H1 (cell line): ENCODE results near the gene TRIM41. TPM values are rescaled to one million over a fixed set of nuclear protein-coding genes. Genes with fewer than 3 reads are reported as not detected.
"Not testable (repeated sequence)": the region's sequence is repeated elsewhere in the genome, so short reads cannot be mapped to it uniquely, and the experiment has no call there.

ENCODE experiments used
- CTCF ChIA-PET: fragments of 300-600 bp; sonication (Branson Sonifier 250); formaldehyde crosslinking; loops from one replicate; lab custom pipeline; 2021; ENCODE audit not compliant: partially characterized antibody; lab: Charles Lee
- POLR2A ChIA-PET: fragments of 300-600 bp; sonication (Branson Sonifier 250); formaldehyde crosslinking; loops from one replicate; lab custom pipeline; 2021; ENCODE audit warnings: inconsistent platforms; ENCODE audit not compliant: partially characterized antibody; lab: Charles Lee
- DNase-seq, 2 experiments: peaks; one replicate each; pipeline versions ENCODE4 v3.0.0 to v3.0.0-alpha.2; 2010 to 2022; ENCODE audit warnings: low spot score in 2 of 2, low read depth in 1 of 2, mixed read lengths in 1 of 2
- FAIRE-seq: peaks from 2 replicates; lab custom pipeline; 2011; peaks lifted over from hg19 to GRCh38; lab: Jason Lieb, UNC
- H2AFZ ChIP-seq: 2 replicates; pipeline ENCODE4 v1.8.1; 2012; ENCODE audit warnings: low read length, inconsistent platforms
- H2AK5ac ChIP-seq: 2 replicates; pipeline ENCODE4 v1.6.1; 2013; ENCODE audit warnings: low read depth, low read length
- H2BK120ac ChIP-seq: replicated peaks from 2 replicates; pipeline ENCODE3; 2013; ENCODE audit warnings: low read depth, low read length, inconsistent platforms
- H2BK12ac ChIP-seq: 2 replicates; pipeline ENCODE4 v1.6.1; 2013; ENCODE audit warnings: low read depth, low read length
- H2BK15ac ChIP-seq: 2 replicates; pipeline ENCODE4 v1.6.1; 2013; ENCODE audit warnings: low read length
- H2BK20ac ChIP-seq: 2 replicates; pipeline ENCODE4 v1.6.1; 2013; ENCODE audit warnings: low read length
- H2BK5ac ChIP-seq: 2 replicates; pipeline ENCODE4 v1.6.1; 2013; ENCODE audit warnings: low read depth, low read length
- H3K14ac ChIP-seq: 2 replicates; pipeline ENCODE4 v1.6.1; 2013; ENCODE audit warnings: inconsistent platforms; ENCODE audit not compliant: insufficient read length
- H3K18ac ChIP-seq: 2 replicates; pipeline ENCODE4 v1.6.1; 2013; ENCODE audit warnings: low read length; ENCODE audit errors: extremely low read depth
- H3K23ac ChIP-seq: 2 replicates; pipeline ENCODE4 v1.6.1; 2013; ENCODE audit warnings: inconsistent platforms; ENCODE audit not compliant: insufficient read length
- H3K23me2 ChIP-seq: 2 replicates; pipeline ENCODE4 v1.6.1; 2013; ENCODE audit warnings: low read depth, low read length
- H3K27ac ChIP-seq: 2 replicates; pipeline ENCODE4 v1.6.1; 2011; ENCODE audit warnings: low read depth, low read length, inconsistent platforms
- H3K27me3 ChIP-seq, 4 experiments: replicated peaks in 1 of 4; 1 replicate in 1 of 4; 2 replicates in 3 of 4; pipeline versions ENCODE4 v1.6.1 to v1.8.1; 2011 to 2013; ENCODE audit warnings: low read length in 3 of 4, mild to moderate bottlenecking in 3 of 4, inconsistent platforms in 2 of 4, mixed read lengths in 2 of 4, moderate library complexity in 1 of 4; ENCODE audit not compliant: control insufficient read depth in 3 of 4, insufficient read depth in 3 of 4; ENCODE audit errors: extremely low read depth in 1 of 4
- H3K36me3 ChIP-seq, 4 experiments: 2 replicates each; pipeline versions ENCODE4 v1.6.1 to v1.8.1; 2011 to 2013; ENCODE audit warnings: mild to moderate bottlenecking in 4 of 4, low read length in 3 of 4, moderate library complexity in 2 of 4, control low read depth in 1 of 4, inconsistent platforms in 1 of 4; ENCODE audit not compliant: insufficient read depth in 4 of 4, control insufficient read depth in 2 of 4
- H3K4ac ChIP-seq: replicated peaks from 2 replicates; pipeline ENCODE3; 2013; ENCODE audit warnings: low read length, low read depth, mixed read lengths, inconsistent platforms; ENCODE audit not compliant: insufficient read length
- H3K4me1 ChIP-seq, 4 experiments: replicated peaks in 1 of 4; 1 replicate in 1 of 4; 2 replicates in 3 of 4; pipeline versions ENCODE4 v1.6.1 to v1.8.1; 2011 to 2013; ENCODE audit warnings: low read length in 3 of 4, inconsistent platforms in 2 of 4, mixed read lengths in 1 of 4; ENCODE audit not compliant: insufficient read depth in 4 of 4, control insufficient read depth in 3 of 4
- H3K4me2 ChIP-seq, 2 experiments: 2 replicates each; pipeline versions ENCODE4 v1.6.1 to v1.8.1; 2011 to 2013; ENCODE audit warnings: low read depth in 2 of 2, low read length in 2 of 2, control low read depth in 1 of 2, inconsistent platforms in 1 of 2, mild to moderate bottlenecking in 1 of 2; ENCODE audit not compliant: insufficient read depth in 1 of 2
- H3K4me3 ChIP-seq, 4 experiments: fragments of 200-600, 300-600 bp in 1 of 4; sonication (generic), shearing (Covaris generic), sonication (Bioruptor Twin) in 1 of 4; 2 replicates each; pipeline versions ENCODE4 v1.5.1 to v1.8.1; 2011 to 2016; ENCODE audit warnings: low read length in 4 of 4, low read depth in 3 of 4, control low read depth in 2 of 4, inconsistent platforms in 2 of 4, mild to moderate bottlenecking in 2 of 4, mixed read lengths in 1 of 4, moderate library complexity in 1 of 4; ENCODE audit not compliant: insufficient read depth in 2 of 4; ENCODE audit errors: extremely low read depth in 1 of 4
- H3K56ac ChIP-seq: replicated peaks from 2 replicates; pipeline ENCODE3; 2013; ENCODE audit warnings: low read depth, mild to moderate bottlenecking, mixed read lengths, low read length, inconsistent platforms; ENCODE audit not compliant: insufficient read length
- H3K79me1 ChIP-seq: 2 replicates; pipeline ENCODE4 v1.6.1; 2013; ENCODE audit warnings: low read depth, low read length, control low read depth
- H3K79me2 ChIP-seq, 2 experiments: 2 replicates each; pipeline versions ENCODE4 v1.6.1 to v1.8.1; 2012 to 2013; ENCODE audit warnings: low read length in 2 of 2, mild to moderate bottlenecking in 2 of 2, inconsistent platforms in 1 of 2; ENCODE audit not compliant: insufficient read depth in 2 of 2, control insufficient read depth in 1 of 2
- H3K9ac ChIP-seq, 4 experiments: replicated peaks in 1 of 4; 1 replicate in 1 of 4; 2 replicates in 3 of 4; pipeline versions ENCODE4 v1.6.1 to v1.8.1; 2011 to 2013; ENCODE audit warnings: low read depth in 3 of 4, low read length in 3 of 4, control low read depth in 2 of 4, mild to moderate bottlenecking in 2 of 4, moderate library complexity in 2 of 4, inconsistent platforms in 1 of 4; ENCODE audit errors: extremely low read depth in 1 of 4
- H3K9me3 ChIP-seq, 2 experiments: 2 replicates each; pipeline versions ENCODE4 v1.6.1 to v1.8.1; 2012 to 2013; ENCODE audit warnings: mild to moderate bottlenecking in 2 of 2, moderate library complexity in 2 of 2, control low read depth in 1 of 2, inconsistent platforms in 1 of 2, low read depth in 1 of 2, low read length in 1 of 2, mixed read lengths in 1 of 2; ENCODE audit not compliant: insufficient read depth in 2 of 2
- H4K20me1 ChIP-seq, 2 experiments: replicated peaks in 1 of 2; 2 replicates each; pipeline versions ENCODE3 to v1.8.1; 2011 to 2013; ENCODE audit warnings: inconsistent platforms in 2 of 2, low read length in 2 of 2, mild to moderate bottlenecking in 1 of 2; ENCODE audit not compliant: insufficient read depth in 2 of 2, control insufficient read depth in 1 of 2
- H4K5ac ChIP-seq: 2 replicates; pipeline ENCODE4 v1.6.1; 2013; ENCODE audit warnings: low read length, low read depth, mixed read lengths, inconsistent platforms; ENCODE audit not compliant: insufficient read length
- H4K8ac ChIP-seq: 2 replicates; pipeline ENCODE4 v1.8.0; 2013; ENCODE audit warnings: mild to moderate bottlenecking, moderate library complexity, low read length, inconsistent platforms; ENCODE audit not compliant: insufficient read depth; ENCODE audit errors: extremely low read depth
- H4K91ac ChIP-seq: replicated peaks from 2 replicates; pipeline ENCODE3; 2013; ENCODE audit warnings: low read length, mixed read lengths, inconsistent platforms; ENCODE audit not compliant: insufficient read length
- WGBS, 2 experiments: shearing (Covaris generic) in 1 of 2; methylation state at CpG; one replicate each; pipeline versions ENCODE4 v1.1.6 to v1.1.7; 2013 to 2015; ENCODE audit warnings: low lambda C conversion rate in 2 of 2, mixed read lengths in 2 of 2, inconsistent platforms in 1 of 2, low coverage in 1 of 2, missing lambda C conversion rate in 1 of 2; ENCODE audit not compliant: insufficient replicate concordance in 2 of 2, insufficient coverage in 1 of 2, insufficient read length in 1 of 2; ENCODE audit errors: extremely low coverage in 1 of 2, missing lambda C conversion rate in 1 of 2; 5-methylcytosine and 5-hydroxymethylcytosine counted together
- polyA plus RNA-seq, 7 experiments: library from polyadenylated mRNA; depleted of rRNA in 3 of 7; stranded (reverse) in 5 of 7; unstranded in 2 of 7; fragments of >200 nt in 5 of 7; fragments of 200-250 nt in 2 of 7; gene quantifications; 1 replicate in 5 of 7; 2 replicates in 1 of 7; 4 replicates in 1 of 7; pipeline versions ENCODE4 v1.2.1 to v1.2.3, GENCODE V29; 2011 to 2013; ENCODE audit warnings: missing spikeins in 2 of 7, mixed read lengths in 2 of 7
- total RNA-seq: library from RNA; stranded (reverse); fragmentation: NEBNext Ultra II Directional; extraction: Animal tissue kit (Norgen Biotek cat#: 25700); gene quantifications from 2 replicates; pipeline ENCODE4 v1.2.1, GENCODE V29; 2021

The TRIM41 gene
- total and polyA plus RNA-seq, 2 of the 8 experiments (the other 6 are each of a cell fraction or from before 2014, with no cell fraction given): 12.9 to 21.6 TPM

DNA sequence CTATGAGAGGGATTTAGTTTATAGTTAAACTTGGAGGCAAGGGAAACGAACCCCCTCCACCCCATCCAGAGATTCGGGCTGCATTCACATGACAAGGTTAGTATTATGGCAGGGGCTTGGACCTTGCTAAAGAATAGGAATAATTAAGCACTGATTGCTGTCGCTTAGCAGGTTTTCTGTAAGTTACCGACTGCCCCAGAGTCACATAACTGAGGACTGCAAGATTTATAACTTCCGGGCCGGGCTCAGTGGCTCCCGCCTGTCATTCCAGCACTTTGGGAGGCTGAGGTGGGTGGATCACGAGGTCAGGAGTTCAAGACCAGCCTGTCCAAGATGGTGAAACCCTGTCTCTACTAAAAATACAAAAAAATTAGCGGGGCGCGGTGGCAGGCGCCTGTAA, 44.8 kb downstream of the TRIM41 start:
- H3K23me2 ChIP-seq, H2BK20ac ChIP-seq, H2BK120ac ChIP-seq, H3K79me2 ChIP-seq, H2BK15ac ChIP-seq, H2BK12ac ChIP-seq, H4K20me1 ChIP-seq, H3K4me3 ChIP-seq, CTCF ChIA-PET, DNase-seq, H3K27me3 ChIP-seq, FAIRE-seq, H4K91ac ChIP-seq, H3K4me2 ChIP-seq, H3K18ac ChIP-seq, H3K27ac ChIP-seq, H3K79me1 ChIP-seq, H3K36me3 ChIP-seq, H4K8ac ChIP-seq, H3K4me1 ChIP-seq, H3K14ac ChIP-seq, H3K23ac ChIP-seq, H3K9ac ChIP-seq, H2AK5ac ChIP-seq, H3K56ac ChIP-seq, H3K4ac ChIP-seq, H2AFZ ChIP-seq, H2BK5ac ChIP-seq, H3K9me3 ChIP-seq, H4K5ac ChIP-seq: not testable (repeated sequence)
- 90% methylated on average over 12 of the region's 12 CpGs; no CpG with 5 or more reads in 1 of the 2 experiments for WGBS, 2 experiments
- POLR2A ChIA-PET: interaction anchor here (0.9 to 1.5 kb wide), 3 partner anchors 20 to 27 kb away, joined by 3 read pairs; no protein-coding TSS in a partner anchor
